Stimulated activated CD8-positive, alpha-beta memory T cell treated with anti-CD3 and anti-CD28 coated beads, Interleukin-4, amount 100 ng/mL, for 4 hours (primary cell): ENCODE results near the gene GLIS2.

Experiments
- DNase-seq, 2 donors: peaks; one replicate each; pipeline ENCODE4 v3.0.0-alpha.2; 2020; ENCODE audit warnings: low read depth in 2 of 2, low spot score in 1 of 2

Gene GLIS2

GRCh38 chr16:4297480-4297879 is 18.4 kb upstream of the GLIS2 start:
- no peak for DNase-seq

GRCh38 chr16:4298761-4299522 is 16.9 kb upstream of the GLIS2 start:
- no peak for DNase-seq

- no peak for DNase-seq
These were observed 14.7 kb upstream of the GLIS2 start for GRCh38 chr16:4301177-4301576.

- no peak for DNase-seq
These were observed 13.9 kb upstream of the GLIS2 start for GRCh38 chr16:4301968-4302367.

- no peak for DNase-seq
These were observed 11.9 kb upstream of the GLIS2 start for GRCh38 chr16:4303973-4304372.

- no peak for DNase-seq
These were observed 9.2 kb upstream of the GLIS2 start for GRCh38 chr16:4306470-4307214.

- peak; percentile 88 to 94 for DNase-seq
These were observed 8.4 kb upstream of the GLIS2 start for GRCh38 chr16:4307215-4308037.

- no peak for DNase-seq
These were observed 6.6 kb upstream of the GLIS2 start for GRCh38 chr16:4309102-4309832.

GRCh38 chr16:4309833-4310266 is 6.0 kb upstream of the GLIS2 start:
- DNase-seq = no peak

GRCh38 chr16:4313563-4314531 is 2.0 kb upstream of the GLIS2 start:
- DNase-seq = no peak

GRCh38 chr16:4314532-4315185 is 1.2 kb upstream of the GLIS2 start:
- DNase-seq = no peak

GRCh38 chr16:4316108-4316863 is 419 bp downstream of the GLIS2 start:
- no peak for DNase-seq

- no peak for DNase-seq
These were observed 1.1 kb downstream of the GLIS2 start for GRCh38 chr16:4316864-4317531.

- no peak for DNase-seq
These were observed 1.9 kb downstream of the GLIS2 start for GRCh38 chr16:4317532-4318450.

- DNase-seq = no peak
These were observed 2.6 kb downstream of the GLIS2 start for GRCh38 chr16:4318451-4318910.

- no peak for DNase-seq
These were observed 3.1 kb downstream of the GLIS2 start for GRCh38 chr16:4318967-4319366.
